ENCODE results near the gene SH2B2. TPM values are rescaled to one million over a fixed set of nuclear protein-coding genes. Genes with fewer than 3 reads are reported as not detected.
"Not testable (repeated sequence)": the region's sequence is repeated elsewhere in the genome, so short reads cannot be mapped to it uniquely, and the experiment has no call there.

SH2B2 gene
- polyA plus RNA-seq, 1 donor from 2014 or later = 64.5 TPM

DNA sequence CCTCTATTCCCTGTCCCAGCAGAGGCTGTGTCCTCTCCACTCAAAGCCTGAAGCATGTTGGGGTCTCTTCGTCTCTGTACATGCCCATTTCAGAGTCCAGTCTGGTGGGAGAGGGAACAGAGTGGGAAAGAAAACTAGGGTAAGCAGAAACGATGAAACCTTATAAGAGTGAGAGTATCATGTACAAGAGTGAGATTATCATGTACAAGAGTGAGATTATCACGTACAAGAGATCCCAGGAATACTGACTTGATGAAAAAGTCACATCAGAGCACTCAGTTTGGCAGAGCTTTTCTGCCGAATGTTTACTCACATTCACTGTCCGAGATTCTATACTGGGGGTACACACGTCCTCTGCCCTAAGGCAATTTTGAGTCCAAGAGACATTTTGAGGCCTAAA, 69.7 kb downstream of the SH2B2 start, which contains the start of gene SPDYE6:
Gene SPDYE6 (minus strand): TSS at position 101 of the 400 bp plus-strand sequence. CDS start 421 bp downstream, outside the sequence.
- H3K27ac Mint-ChIP-seq, H3K36me3 Mint-ChIP-seq, H3K9me3 Mint-ChIP-seq, H3K27me3 Mint-ChIP-seq, H3K4me3 Mint-ChIP-seq, H3K4me1 Mint-ChIP-seq: not testable (repeated sequence)

GRCh38 chr7:102363549-102364393, 77.1 kb downstream of the SH2B2 start:
- Mint-ChIP-seq H3K4me3 (peak overlapping the region; percentile 92 to 99 (median 96)), H3K27ac (peak overlapping the region; percentile 69 to 93 (median 86)), H3K4me1 (peaks cover 2 to 11% (median 7%) of the 10 kb centered on the region in 3 donors)
- H3K9me3 Mint-ChIP-seq, H3K36me3 Mint-ChIP-seq, H3K27me3 Mint-ChIP-seq: not testable (repeated sequence)

DNA sequence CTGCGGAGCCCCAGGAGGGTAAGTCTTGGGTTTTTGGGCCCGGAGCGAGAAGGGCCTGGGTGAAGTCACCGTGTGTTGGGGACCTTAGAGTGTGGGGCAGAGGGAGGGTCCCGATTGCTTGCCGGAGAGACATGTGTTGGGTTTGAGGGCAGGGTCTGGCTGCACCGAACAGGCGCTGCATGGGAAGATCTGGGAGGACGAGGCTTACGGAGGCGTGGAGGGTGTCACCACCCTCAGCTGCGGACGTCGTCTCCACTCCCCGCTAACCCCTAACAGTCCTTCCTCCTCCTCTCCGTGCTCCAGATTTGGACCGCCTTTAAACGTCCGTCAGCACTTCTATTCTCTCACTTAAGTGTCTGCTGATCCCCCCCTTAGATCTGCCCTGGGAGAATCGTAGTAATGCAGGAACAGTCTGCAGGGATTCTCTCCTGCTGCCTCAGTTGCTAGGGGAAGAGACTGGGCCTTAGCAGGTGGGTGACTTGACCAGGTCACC, 77.8 kb downstream of the SH2B2 start:
- Mint-ChIP-seq H3K27ac (peak overlapping the region in 1 of 3 donors; percentile 51), H3K4me1 (peaks cover 2 to 11% (median 7%) of the 10 kb centered on the region in 3 donors), H3K4me3 (peak overlapping the region; percentile 88 to 92 (median 90))
- H3K9me3 Mint-ChIP-seq, H3K27me3 Mint-ChIP-seq, H3K36me3 Mint-ChIP-seq: not testable (repeated sequence)

GRCh38 chr7:102365390-102365789, 78.7 kb downstream of the SH2B2 start:
- Mint-ChIP-seq H3K4me1 (peaks cover 2 to 14% (median 7%) of the 10 kb centered on the region in 3 donors), H3K4me3 (peak overlapping the region; percentile 26 to 65 (median 48))
- H3K27ac Mint-ChIP-seq, H3K9me3 Mint-ChIP-seq, H3K27me3 Mint-ChIP-seq, H3K36me3 Mint-ChIP-seq: not testable (repeated sequence)

- H3K27ac Mint-ChIP-seq, H3K27me3 Mint-ChIP-seq, H3K36me3 Mint-ChIP-seq, H3K9me3 Mint-ChIP-seq: not testable (repeated sequence)
- peak overlapping the region in 1 of 4 donors; percentile 29 for H3K4me3 Mint-ChIP-seq
- H3K4me1 Mint-ChIP-seq = peaks cover 0 to 16% (median 8%) of the 10 kb centered on the region in 3 donors
These were observed 83.4 kb downstream of the SH2B2 start for GRCh38 chr7:102370038-102370437.

Other genes with a start within 250 kb of the SH2B2 start
- 0.36 TPM for gene SPDYE6, start 69.6 kb downstream of the SH2B2 start, polyA plus RNA-seq
- 35.1 TPM for gene PRKRIP1, start 109.5 kb downstream of the SH2B2 start, polyA plus RNA-seq
- gene ORAI2, start 146.7 kb downstream of the SH2B2 start, polyA plus RNA-seq = 290 TPM
- 18.1 TPM for gene ALKBH4, start 178.0 kb downstream of the SH2B2 start, polyA plus RNA-seq
- gene LRWD1, start 178.1 kb downstream of the SH2B2 start, polyA plus RNA-seq = 13.4 TPM
- 111 TPM for gene POLR2J, start 192.1 kb downstream of the SH2B2 start, polyA plus RNA-seq
- gene RASA4B, start 230.9 kb downstream of the SH2B2 start, polyA plus RNA-seq = 7.4 TPM

Data from IgD-negative memory B cell (primary cell).